A673 (cell line): Measurements from ENCODE around the gene RDH16. TPM values are rescaled to one million over a fixed set of nuclear protein-coding genes. Genes with fewer than 3 reads are reported as not detected.

Experiments used
- BruUV-seq: library from RNA; stranded (reverse); fragments of 400-500 nt; replicated peaks from 2 replicates; lab custom pipeline; 2021; lab: Mats Ljungman, UMichigan
- CTCF ChIA-PET: fragments of 300-600 bp; sonication (Branson Sonifier 250); formaldehyde crosslinking; loops from one replicate; lab custom pipeline; 2022; ENCODE audit warnings: antibody characterized with exemption; lab: Charles Lee
- POLR2A ChIA-PET: fragments of 300-600 bp; sonication (Branson Sonifier 250); formaldehyde crosslinking; loops from one replicate; lab custom pipeline; 2022; ENCODE audit warnings: antibody characterized with exemption; ENCODE audit not compliant: low non-redundant PET; lab: Charles Lee
- DNase-seq: peaks from one replicate; pipeline ENCODE4 v3.0.0-alpha.2; 2015; ENCODE audit warnings: low spot score
- H3K27ac ChIP-seq: fragments of 200-600 bp; sonication (generic); 2 replicates; pipeline ENCODE4 v1.5.1; 2016; ENCODE audit warnings: mixed run types, low read depth, mild to moderate bottlenecking, mixed read lengths, antibody characterized with exemption, low read length; ENCODE audit not compliant: poor library complexity, severe bottlenecking
- H3K27me3 ChIP-seq: fragments of 200-600 bp; sonication (generic); replicated peaks from 2 replicates; pipeline ENCODE4 v1.6.1; 2017; ENCODE audit warnings: mixed run types, low read depth, mild to moderate bottlenecking, mixed read lengths, antibody characterized with exemption, low read length; ENCODE audit not compliant: insufficient read depth, poor library complexity
- H3K36me3 ChIP-seq: fragments of 200-600 bp; sonication (generic); 2 replicates; pipeline ENCODE4 v1.6.1; 2016; ENCODE audit warnings: mixed run types, mild to moderate bottlenecking, mixed read lengths, antibody characterized with exemption, low read length; ENCODE audit not compliant: insufficient read depth, poor library complexity, severe bottlenecking
- H3K4me1 ChIP-seq: fragments of 200-600 bp; sonication (generic); 2 replicates; pipeline ENCODE4 v1.6.1; 2017; ENCODE audit warnings: mixed run types, mild to moderate bottlenecking, mixed read lengths, antibody characterized with exemption, low read length; ENCODE audit not compliant: insufficient read depth, poor library complexity, severe bottlenecking
- H3K4me3 ChIP-seq: fragments of 200-600 bp; sonication (generic); 2 replicates; pipeline ENCODE4 v1.5.1; 2016; ENCODE audit warnings: low read depth, mixed run types, mild to moderate bottlenecking, mixed read lengths, low read length; ENCODE audit not compliant: poor library complexity, severe bottlenecking
- H3K9me3 ChIP-seq: fragments of 200-600 bp; sonication (generic); 2 replicates; pipeline ENCODE4 v1.6.1; 2016; ENCODE audit warnings: mixed run types, low read depth, mild to moderate bottlenecking, mixed read lengths, antibody characterized with exemption, low read length; ENCODE audit not compliant: poor library complexity, severe bottlenecking
- CTCF ChIP-seq: fragments of 300-800, 200-600 bp; sonication (generic); conservative IDR thresholded peaks from 2 replicates; pipeline ENCODE4 v1.5.1; 2017; ENCODE audit warnings: low read depth, mild to moderate bottlenecking, antibody characterized with exemption, low read length, moderate library complexity, mixed read lengths
- EZH2 ChIP-seq: fragments of 200-600 bp; sonication (generic); IDR thresholded peaks from 2 replicates; pipeline ENCODE4 v1.6.1; 2017; ENCODE audit warnings: borderline replicate concordance, low read depth, mild to moderate bottlenecking, mixed read lengths, antibody characterized with exemption, low read length; ENCODE audit not compliant: poor library complexity, severe bottlenecking
- intact Hi-C: fragments of 100-400 bp; cut with micrococcal nuclease; formaldehyde crosslinking; loops from one replicate; pipeline ENCODE4 v1.10.0; 2022; ENCODE audit not compliant: unreplicated experiment
- total RNA-seq: library from RNA; stranded (reverse); gene quantifications from 2 replicates; pipeline ENCODE4 v1.2.3, GENCODE V29; 2021

Gene RDH16
- total RNA-seq, 1 experiment from 2014 or later: 0.24 TPM

GRCh38 chr12:56933826-56934625, 23.4 kb downstream of the RDH16 start, which contains the start of gene SDR9C7:
SDR9C7 (minus strand) TSS chr12:56934408; CDS start chr12:56934261, 147 bp downstream.
- no peak for DNase-seq
- H3K36me3 ChIP-seq: no peaks in the 10 kb centered on the region
- no peaks in the 10 kb centered on the region for H3K27me3 ChIP-seq
- ChIA-PET POLR2A (no interaction called here), CTCF (no interaction called here)
- TF ChIP-seq CTCF: no peak
- no peak for TF ChIP-seq EZH2
- intact Hi-C loops: no loop called here
- BruUV-seq: no TSS peak
- no peak within 1 kb of the TSS for H3K27ac ChIP-seq
- no peaks in the 10 kb centered on the region for H3K9me3 ChIP-seq
- H3K4me1 ChIP-seq: peaks cover 13% of the 10 kb centered on the region
- H3K4me3 ChIP-seq: no peak within 1 kb of the TSS

DNA sequence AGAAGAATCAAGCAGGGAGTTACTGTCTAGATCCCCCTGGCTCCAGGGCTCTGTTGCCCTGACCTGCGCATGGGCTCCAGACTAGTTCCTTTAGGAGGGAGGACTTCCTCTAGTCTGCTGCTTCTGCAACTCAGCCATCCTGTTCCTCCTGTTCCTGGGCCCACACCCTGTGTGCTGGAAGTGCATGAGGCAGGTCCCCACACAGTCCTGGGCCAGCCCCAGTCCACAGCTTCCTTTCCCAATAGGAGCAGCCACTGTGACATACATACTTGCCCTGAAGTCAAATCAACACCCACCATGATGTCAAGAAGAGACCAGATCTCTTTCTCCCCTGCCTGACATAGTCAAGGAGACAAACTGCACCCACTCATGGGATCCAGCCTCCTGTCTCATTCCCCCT, 24.5 kb downstream of the RDH16 start:
- H3K4me1 ChIP-seq: peaks cover 13% of the 10 kb centered on the region
- no peaks in the 10 kb centered on the region for H3K9me3 ChIP-seq
- peak overlapping the region; percentile 76 for H3K27ac ChIP-seq
- BruUV-seq: no TSS peak
- DNase-seq: no peak
- ChIA-PET POLR2A (no interaction called here), CTCF (no interaction called here)
- H3K4me3 ChIP-seq: no peak overlapping the region
- TF ChIP-seq EZH2 (no peak), CTCF (no peak)
- H3K27me3 ChIP-seq: no peaks in the 10 kb centered on the region
- no peaks in the 10 kb centered on the region for H3K36me3 ChIP-seq
- intact Hi-C loops: no loop called here

DNA sequence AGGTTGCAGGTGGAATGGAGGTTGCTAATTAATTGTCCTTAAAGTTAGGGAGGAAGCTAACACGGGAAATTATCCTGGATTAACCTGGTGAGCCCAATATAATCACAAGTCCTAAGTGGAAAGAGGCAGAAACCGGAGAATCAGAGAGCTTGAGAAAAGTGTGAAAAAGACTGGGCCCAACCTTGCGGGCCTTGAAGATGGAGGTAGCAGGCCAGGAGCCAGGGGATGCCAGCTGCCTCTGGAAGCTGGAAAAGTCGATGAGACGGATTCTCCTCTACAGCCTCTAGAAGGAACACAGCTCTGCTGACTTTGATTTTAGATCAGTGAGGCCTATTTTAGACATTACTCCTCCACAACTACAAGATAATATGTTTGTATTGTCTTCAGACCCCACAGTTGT, 25.3 kb downstream of the RDH16 start:
- no peaks in the 10 kb centered on the region for H3K36me3 ChIP-seq
- TF ChIP-seq EZH2 (no peak), CTCF (no peak)
- H3K4me3 ChIP-seq: no peak overlapping the region
- no TSS peak for BruUV-seq
- intact Hi-C loops: no loop called here
- ChIA-PET POLR2A (no interaction called here), CTCF (no interaction called here)
- H3K9me3 ChIP-seq: no peaks in the 10 kb centered on the region
- no peak for DNase-seq
- no peaks in the 10 kb centered on the region for H3K27me3 ChIP-seq
- H3K27ac ChIP-seq: peak overlapping the region; percentile 76
- peaks cover 13% of the 10 kb centered on the region for H3K4me1 ChIP-seq
